Measurements from ENCODE around the gene PLEKHS1.

Gene PLEKHS1

DNA sequence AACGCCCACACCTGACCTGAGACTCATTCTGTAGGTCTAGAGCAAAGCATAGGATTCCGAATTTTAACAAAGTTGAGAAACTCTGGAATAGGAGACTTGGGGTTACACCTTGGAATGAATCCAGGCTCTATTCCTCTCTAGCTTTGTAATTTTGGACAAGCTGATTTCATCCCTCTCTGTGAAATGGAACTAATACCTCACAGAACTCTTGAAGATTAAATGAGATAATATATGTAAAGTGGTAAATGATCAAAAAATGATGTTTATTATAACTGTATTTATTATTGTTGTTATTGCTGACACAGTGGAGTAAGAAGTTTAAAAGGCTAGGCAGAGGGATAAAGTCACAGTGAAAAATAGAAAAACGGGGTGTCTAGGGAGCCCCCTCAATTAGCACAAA, 39.5 kb upstream of the PLEKHS1 start:
- TF ChIP-seq, protein P1, sequence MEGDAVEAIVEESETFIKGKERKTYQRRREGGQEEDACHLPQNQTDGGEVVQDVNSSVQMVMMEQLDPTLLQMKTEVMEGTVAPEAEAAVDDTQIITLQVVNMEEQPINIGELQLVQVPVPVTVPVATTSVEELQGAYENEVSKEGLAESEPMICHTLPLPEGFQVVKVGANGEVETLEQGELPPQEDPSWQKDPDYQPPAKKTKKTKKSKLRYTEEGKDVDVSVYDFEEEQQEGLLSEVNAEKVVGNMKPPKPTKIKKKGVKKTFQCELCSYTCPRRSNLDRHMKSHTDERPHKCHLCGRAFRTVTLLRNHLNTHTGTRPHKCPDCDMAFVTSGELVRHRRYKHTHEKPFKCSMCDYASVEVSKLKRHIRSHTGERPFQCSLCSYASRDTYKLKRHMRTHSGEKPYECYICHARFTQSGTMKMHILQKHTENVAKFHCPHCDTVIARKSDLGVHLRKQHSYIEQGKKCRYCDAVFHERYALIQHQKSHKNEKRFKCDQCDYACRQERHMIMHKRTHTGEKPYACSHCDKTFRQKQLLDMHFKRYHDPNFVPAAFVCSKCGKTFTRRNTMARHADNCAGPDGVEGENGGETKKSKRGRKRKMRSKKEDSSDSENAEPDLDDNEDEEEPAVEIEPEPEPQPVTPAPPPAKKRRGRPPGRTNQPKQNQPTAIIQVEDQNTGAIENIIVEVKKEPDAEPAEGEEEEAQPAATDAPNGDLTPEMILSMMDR (conservative IDR thresholded peaks at IDR 0.05), result no peak
- H3K27ac ChIP-seq, result no peak overlapping the region

DNA sequence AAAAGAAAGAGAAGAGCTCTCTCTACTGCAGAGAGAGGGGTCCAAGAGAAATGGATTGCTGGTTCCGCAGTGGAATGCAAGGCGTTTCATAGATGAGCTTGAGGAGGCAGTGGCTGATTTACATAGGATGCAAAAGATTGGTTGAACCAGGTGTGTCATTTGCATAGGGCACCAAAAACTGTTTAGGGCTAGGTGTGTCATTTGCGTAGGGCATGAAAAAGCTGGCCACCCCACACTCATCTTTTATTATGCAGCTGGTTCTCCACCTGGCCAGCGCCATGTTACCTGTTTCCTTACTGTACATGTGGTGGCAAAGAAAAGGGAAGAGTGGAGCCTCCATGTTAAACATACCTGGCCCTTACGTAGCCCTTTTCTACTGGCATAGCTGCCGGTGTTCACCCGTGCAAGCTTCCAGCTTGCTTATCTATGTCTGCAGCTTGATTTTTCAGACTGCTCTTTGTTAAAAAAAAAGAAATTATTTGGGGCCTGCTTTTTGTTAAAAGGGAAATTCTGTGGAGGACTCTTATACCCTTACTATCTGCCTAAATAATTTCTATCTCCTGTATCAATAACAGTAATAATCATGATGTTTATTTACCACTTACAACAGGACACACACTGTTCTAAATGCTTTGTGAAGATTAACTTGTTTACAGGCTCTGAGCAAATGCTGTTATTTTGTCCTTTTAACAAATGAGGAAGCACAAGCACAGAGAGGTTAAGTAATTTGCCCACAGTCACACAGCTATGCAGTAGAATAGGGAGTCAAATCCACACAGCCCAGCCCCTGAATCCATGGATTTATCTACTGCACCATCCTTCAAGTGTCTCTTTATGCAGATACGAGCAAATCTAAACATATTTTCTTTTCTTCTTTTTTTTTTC, 38.5 kb upstream of the PLEKHS1 start:
- TF ChIP-seq, protein P1 (conservative IDR thresholded peaks at IDR 0.05), result no peak
- H3K27ac ChIP-seq, result no peak overlapping the region

DNA sequence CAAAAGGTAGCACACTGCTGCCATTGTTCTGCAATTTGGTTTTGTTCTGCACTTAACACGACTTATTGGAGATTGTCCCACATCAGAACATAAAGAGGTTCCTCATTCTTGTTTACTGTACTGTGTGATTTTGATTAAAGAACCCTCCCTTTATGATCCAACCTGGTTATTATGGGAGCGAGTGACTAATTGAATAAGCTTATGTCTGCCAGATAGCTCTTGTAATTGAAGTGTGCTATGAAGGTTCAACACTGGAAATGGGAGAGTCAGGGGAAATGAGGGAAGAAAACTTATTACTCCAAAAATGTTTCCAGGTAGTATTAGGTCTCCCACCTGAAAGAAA, 37.9 kb upstream of the PLEKHS1 start:
- TF ChIP-seq, protein P1 (conservative IDR thresholded peaks at IDR 0.05), result no peak
- H3K27ac ChIP-seq, result no peak overlapping the region

DNA sequence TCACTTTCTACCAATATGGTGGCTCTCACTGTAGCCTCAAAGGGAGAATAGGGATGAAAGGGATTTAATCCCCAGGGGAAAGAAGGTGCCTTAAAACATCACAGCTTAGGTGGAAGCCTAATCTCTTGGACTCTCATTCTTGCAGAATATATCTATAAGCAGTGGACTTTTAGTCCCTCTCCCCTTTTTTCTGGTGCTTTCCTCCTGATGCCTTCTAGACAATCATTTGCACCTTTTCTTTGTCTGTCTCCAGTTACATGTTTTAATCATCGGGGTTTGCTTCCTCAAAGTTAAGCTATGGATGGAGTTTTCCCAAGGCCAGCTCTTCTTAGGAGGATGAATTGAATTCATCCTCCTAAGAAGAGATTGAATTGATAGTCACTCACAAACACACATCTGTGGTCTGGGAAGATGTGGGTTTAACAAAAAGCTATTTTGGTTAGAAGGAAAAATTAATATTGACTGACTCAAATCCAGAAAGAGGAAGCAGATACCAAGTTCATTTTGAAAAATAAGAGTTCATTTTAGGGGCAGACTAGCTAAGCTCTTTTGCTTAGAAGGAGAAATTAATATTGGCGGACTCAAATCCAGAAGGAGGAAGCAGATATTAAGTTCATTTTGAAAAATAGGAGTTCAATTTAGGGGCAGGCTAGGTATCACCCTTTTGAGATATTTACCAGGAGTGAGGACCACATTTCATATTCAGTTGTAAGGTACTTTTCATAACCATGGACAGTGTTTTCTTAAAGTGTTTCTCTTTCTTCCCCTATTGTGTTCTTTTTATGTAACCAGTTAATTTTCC, 35.2 kb upstream of the PLEKHS1 start:
- TF ChIP-seq, protein P1 (conservative IDR thresholded peaks at IDR 0.05), result no peak
- no peak overlapping the region for H3K27ac ChIP-seq

DNA sequence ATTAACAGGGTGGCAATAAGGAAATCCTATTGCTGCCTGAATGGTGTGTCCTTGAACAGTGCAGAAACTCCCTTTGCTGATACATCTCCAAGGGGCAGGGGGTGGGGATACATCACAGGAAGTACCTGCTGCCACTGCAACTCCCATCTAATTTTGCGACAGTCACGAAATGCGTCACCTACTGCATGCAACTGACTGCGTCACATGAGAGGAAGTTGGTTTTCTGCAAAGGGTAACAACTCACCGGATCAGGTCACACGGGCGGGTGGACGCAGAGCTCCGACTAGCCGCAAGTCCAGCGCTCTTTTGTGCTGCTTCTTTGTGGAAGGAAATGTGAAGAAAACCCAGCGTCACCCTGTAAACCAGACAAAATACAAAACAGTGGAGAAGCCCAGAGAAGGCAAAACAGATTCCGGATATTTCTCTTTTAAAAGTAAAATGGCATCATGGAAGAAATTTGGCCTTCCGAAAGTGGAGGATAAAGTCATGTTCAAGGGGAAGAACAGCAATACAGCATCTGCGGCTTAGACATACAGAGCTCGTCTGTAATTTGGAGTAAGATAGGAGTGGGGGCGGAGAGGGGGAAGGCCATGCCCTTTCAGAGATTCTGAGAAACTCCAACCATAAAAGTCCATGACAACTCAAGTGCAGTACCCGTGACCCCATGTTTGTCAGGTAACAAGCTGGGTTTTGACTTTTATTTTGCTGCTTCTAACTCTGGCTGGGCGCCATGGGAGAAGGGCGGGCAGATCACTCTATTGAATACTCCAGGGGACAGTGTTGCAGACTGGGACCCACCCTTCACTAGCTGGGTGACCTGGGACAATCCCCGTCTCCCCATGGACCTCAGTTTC, 32.3 kb upstream of the PLEKHS1 start:
- no peak overlapping the region for H3K27ac ChIP-seq
- TF ChIP-seq, protein P1 (conservative IDR thresholded peaks at IDR 0.05), result no peak

DNA sequence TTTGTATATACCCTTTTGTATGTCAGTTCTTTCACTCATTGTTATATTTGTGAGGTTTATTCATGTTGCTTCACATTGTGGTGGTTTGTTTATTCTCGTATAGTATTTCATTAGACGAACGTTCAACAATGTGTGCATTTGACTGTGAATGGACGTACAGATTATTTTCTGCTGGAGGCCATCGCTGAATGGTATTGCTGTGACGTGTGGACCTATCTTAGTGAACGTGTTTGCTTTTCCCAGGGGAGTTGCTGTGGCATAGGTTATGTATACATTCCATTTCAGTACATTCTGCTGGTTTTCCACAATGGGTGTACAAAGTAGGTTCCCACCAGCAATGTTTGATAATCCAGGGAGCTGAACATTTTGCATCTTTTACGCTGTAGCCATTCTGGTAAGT, 31.1 kb upstream of the PLEKHS1 start:
- no peak overlapping the region for H3K27ac ChIP-seq
- TF ChIP-seq, protein P1 (conservative IDR thresholded peaks at IDR 0.05), result no peak

Measured in VCaP (cell line).